Pancreas (tissue), 10 donors: ENCODE measurements around the gene POLR3H. TPM values are rescaled to one million over a fixed set of nuclear protein-coding genes. Genes with fewer than 3 reads are reported as not detected.

Source experiments
- ATAC-seq, 4 donors: fragments of 200-7000 bp; cut with Tn5 transposase; one replicate each; pipeline versions ENCODE4 v1.8.0 to v1.9.1; 2020; ENCODE audit warnings: mild to moderate bottlenecking in 4 of 4, moderate library complexity in 4 of 4
- DNase-seq, 6 donors: peaks; one replicate each; pipeline ENCODE4 v3.0.0-alpha.2; 2020
- FAIRE-seq: peaks from 2 replicates; lab custom pipeline; 2012; peaks lifted over from hg19 to GRCh38; lab: Jason Lieb, UNC
- H3K27ac ChIP-seq, 4 donors: fragments of 200-600 bp; sonication (generic); 1 replicate in 3 of 4; 2 replicates in 1 of 4; pipeline versions ENCODE4 v1.5.0 to v1.8.0; 2020
- H3K27me3 ChIP-seq, 4 donors: fragments of 200-600 bp; one replicate each; pipeline ENCODE4 v1.8.0; 2021
- H3K36me3 ChIP-seq, 3 donors: fragments of 200-600 bp; sonication (generic) in 1 of 3; one replicate each; pipeline versions ENCODE4 v1.5.0 to v1.8.0; 2020 to 2021
- H3K4me1 ChIP-seq, 3 donors: fragments of 200-600 bp; one replicate each; pipeline ENCODE4 v1.8.0; 2021
- H3K4me3 ChIP-seq, 4 donors: fragments of 200-600 bp; sonication (generic) in 2 of 4; one replicate each; pipeline versions ENCODE4 v1.5.0 to v1.8.0; 2020 to 2021
- H3K9me3 ChIP-seq, 4 donors: fragments of 200-600 bp; one replicate each; pipeline ENCODE4 v1.8.0; 2021
- WGBS, 2 donors: extraction: QIAGEN DNeasy Blood & Tissue Kit; methylation state at CpG; one replicate each; pipeline ENCODE4 v1.1.7; 2013; 5-methylcytosine and 5-hydroxymethylcytosine counted together
- intact Hi-C, 3 donors: fragments of 100-400 bp; cut with DNase I; formaldehyde crosslinking; loops; one replicate each; pipeline versions ENCODE4 v1.11.1 to v1.14.2; 2022
- polyA plus RNA-seq, 2 donors: library from polyadenylated mRNA; stranded (reverse); fragments of 200-250 nt; gene quantifications; one replicate each; pipeline ENCODE4 v1.2.3, GENCODE V29; 2013
- total RNA-seq, 6 donors: library from RNA; stranded (reverse); fragmentation: NEBNext Ultra II Directional in 4 of 6; extraction: Animal tissue kit (Norgen Biotek cat#: 25700) in 4 of 6; gene quantifications; one replicate each; pipeline versions ENCODE4 v1.2.1 to v1.2.4, GENCODE V29; 2021 to 2023
- TF ChIP-seq, protein P1 (sequence below), 4 donors: fragments of 200-600 bp; sonication (generic) in 3 of 4; IDR thresholded peaks; one replicate each; pipeline versions ENCODE4 v1.5.0 to v1.8.0; 2021; ENCODE audit warnings: antibody characterized with exemption in 4 of 4
- donor health status: healthy with polysubstance abuse.
- donor health status: DM: no; HTN: no; CAD: no; lungs with moderate emphysema.
- donor health status: DM: no; HTN: no; CAD: no.
- donor health status: control.
- donor health status: control.
- donor health status: Bipolar disorder and iron deficiency.
- donor health status: DM: yes; HTN: yes; CAD: no.
- donor health status: DM: no; HTN: no; CAD: no.
- donor health status: DM: no; HTN: no; CAD: no.
- donor health status: DM: yes; HTN: yes; CAD: no.

The POLR3H gene
- total and polyA plus RNA-seq, 8 donors, result 11.0 to 22.0 (median 14.4) TPM

DNA sequence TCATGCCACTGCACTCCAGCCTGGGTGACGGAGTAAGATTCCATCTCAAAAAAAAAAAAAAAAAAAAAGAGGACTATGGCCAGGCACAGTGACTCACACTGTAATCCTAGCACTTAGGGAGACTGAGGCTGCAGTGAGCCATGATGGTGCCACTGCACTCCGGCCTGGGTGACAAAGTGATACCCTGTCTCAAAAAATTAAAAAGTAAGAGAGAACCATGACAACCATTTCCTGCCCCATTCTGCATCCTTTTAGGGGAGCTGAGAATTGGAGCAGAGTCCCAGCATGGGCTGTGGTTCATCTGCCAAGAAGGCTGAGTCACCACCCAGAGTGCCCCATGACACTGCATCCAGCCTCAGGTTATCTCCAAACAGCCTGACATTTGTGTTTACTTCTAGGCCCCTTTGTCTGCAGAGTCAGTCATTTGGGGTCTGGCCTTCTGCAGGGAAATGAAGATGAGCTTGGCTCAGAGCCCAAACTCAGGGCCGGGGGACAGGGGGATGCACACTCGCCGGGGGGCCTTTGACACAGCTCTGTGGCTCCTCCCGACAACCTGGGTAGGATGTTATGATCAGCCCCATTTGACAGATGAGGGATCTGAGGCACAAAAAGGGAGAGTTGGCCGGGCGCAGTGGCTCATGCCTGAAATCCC, 21.3 kb upstream of the POLR3H start:
- H3K4me3 ChIP-seq, result no peak overlapping the region
- H3K36me3 ChIP-seq, result no peaks in the 10 kb centered on the region
- peaks cover 0 to 9% (median 8%) of the 10 kb centered on the region in 3 donors for H3K4me1 ChIP-seq
- 75 to 77% methylated on average over 8 of the region's 8 CpGs for WGBS, 2 donors
- DNase-seq (no peak), ATAC-seq (peak in 1 of 4 donors; percentile 57), FAIRE-seq (no peak)
- TF ChIP-seq, protein P1, sequence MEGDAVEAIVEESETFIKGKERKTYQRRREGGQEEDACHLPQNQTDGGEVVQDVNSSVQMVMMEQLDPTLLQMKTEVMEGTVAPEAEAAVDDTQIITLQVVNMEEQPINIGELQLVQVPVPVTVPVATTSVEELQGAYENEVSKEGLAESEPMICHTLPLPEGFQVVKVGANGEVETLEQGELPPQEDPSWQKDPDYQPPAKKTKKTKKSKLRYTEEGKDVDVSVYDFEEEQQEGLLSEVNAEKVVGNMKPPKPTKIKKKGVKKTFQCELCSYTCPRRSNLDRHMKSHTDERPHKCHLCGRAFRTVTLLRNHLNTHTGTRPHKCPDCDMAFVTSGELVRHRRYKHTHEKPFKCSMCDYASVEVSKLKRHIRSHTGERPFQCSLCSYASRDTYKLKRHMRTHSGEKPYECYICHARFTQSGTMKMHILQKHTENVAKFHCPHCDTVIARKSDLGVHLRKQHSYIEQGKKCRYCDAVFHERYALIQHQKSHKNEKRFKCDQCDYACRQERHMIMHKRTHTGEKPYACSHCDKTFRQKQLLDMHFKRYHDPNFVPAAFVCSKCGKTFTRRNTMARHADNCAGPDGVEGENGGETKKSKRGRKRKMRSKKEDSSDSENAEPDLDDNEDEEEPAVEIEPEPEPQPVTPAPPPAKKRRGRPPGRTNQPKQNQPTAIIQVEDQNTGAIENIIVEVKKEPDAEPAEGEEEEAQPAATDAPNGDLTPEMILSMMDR (IDR thresholded peaks at IDR 0.05), result no peak
- no peaks in the 10 kb centered on the region for H3K9me3 ChIP-seq
- H3K27ac ChIP-seq, result no peak overlapping the region
- intact Hi-C loops, result no loop called here
- no peaks in the 10 kb centered on the region for H3K27me3 ChIP-seq

- H3K4me3 ChIP-seq, result no peak overlapping the region
- ATAC-seq (no peak), DNase-seq (no peak), FAIRE-seq (no peak)
- intact Hi-C loops, result no loop called here
- no peak overlapping the region for H3K27ac ChIP-seq
- 86 to 92% methylated on average over 8 of the region's 8 CpGs for WGBS, 2 donors
- peaks cover 0 to 14% (median 8%) of the 10 kb centered on the region in 3 donors for H3K4me1 ChIP-seq
- H3K27me3 ChIP-seq, result no peaks in the 10 kb centered on the region
- H3K36me3 ChIP-seq, result no peaks in the 10 kb centered on the region
- H3K9me3 ChIP-seq, result no peaks in the 10 kb centered on the region
- TF ChIP-seq, protein P1 (IDR thresholded peaks at IDR 0.05), result no peak
Observed at GRCh38 chr22:41564563-41564962, 20.3 kb upstream of the POLR3H start.

- ATAC-seq (peak in 1 of 4 donors; percentile 6), DNase-seq (no peak), FAIRE-seq (no peak)
- Histone ChIP-seq H3K4me1 (peaks cover 0 to 14% (median 8%) of the 10 kb centered on the region in 3 donors), H3K4me3 (peak overlapping the region in 1 of 4 donors; percentile 33), H3K36me3 (no peaks in the 10 kb centered on the region), H3K27ac (no peak overlapping the region), H3K27me3 (no peaks in the 10 kb centered on the region), H3K9me3 (no peaks in the 10 kb centered on the region)
- TF ChIP-seq, protein P1 (IDR thresholded peaks at IDR 0.05), result no peak
- WGBS, 2 donors, result 53 to 56% methylated on average over 10 of the region's 10 CpGs
- intact Hi-C loops, result no loop called here
Observed at GRCh38 chr22:41563051-41563711, 18.9 kb upstream of the POLR3H start.

DNA sequence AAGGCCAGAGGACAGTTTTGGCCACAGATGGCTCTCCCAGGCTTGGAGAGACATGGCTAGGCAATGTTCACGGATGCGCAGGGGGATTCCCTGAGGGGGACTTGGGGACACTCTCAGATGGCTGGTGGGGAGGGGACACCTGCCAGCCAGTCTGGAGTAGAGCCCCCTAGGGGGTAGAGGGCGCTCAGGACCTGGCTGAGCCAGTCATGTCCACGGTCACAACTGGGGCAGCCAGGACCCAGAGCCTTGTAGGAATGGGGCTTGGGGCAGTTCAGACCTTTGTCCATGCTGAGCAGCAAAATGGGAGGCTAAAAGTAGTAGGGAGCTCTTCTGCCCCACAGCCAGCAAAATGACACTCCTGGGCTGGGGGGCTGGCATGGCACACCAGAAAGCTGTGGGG, 18.2 kb upstream of the POLR3H start:
- no peaks in the 10 kb centered on the region for H3K9me3 ChIP-seq
- no peak for ATAC-seq
- H3K4me3 ChIP-seq, result peak overlapping the region in 1 of 4 donors; percentile 33
- DNase-seq, result no peak
- no peak for FAIRE-seq
- TF ChIP-seq, protein P1 (IDR thresholded peaks at IDR 0.05), result no peak
- H3K4me1 ChIP-seq, result peaks cover 0 to 18% (median 8%) of the 10 kb centered on the region in 3 donors
- 78 to 81% methylated on average over 4 of the region's 4 CpGs for WGBS, 2 donors
- peak overlapping the region in 1 of 4 donors; percentile 10 for H3K27ac ChIP-seq
- H3K27me3 ChIP-seq, result no peaks in the 10 kb centered on the region
- H3K36me3 ChIP-seq, result no peaks in the 10 kb centered on the region
- intact Hi-C loops, result no loop called here
